Testis (tissue), 3 donors: ENCODE data around the gene C12orf75. TPM values are rescaled to one million over a fixed set of nuclear protein-coding genes. Genes with fewer than 3 reads are reported as not detected.

ENCODE experiments used
- DNase-seq: peaks from one replicate; pipeline ENCODE4 v3.0.0-alpha.2; 2019
- H3K27ac ChIP-seq, 2 donors: fragments of 200-600 bp; sonication (generic); one replicate each; pipeline ENCODE4 v1.5.1; 2019
- H3K27me3 ChIP-seq: fragments of 200-600 bp; sonication (generic); one replicate; pipeline ENCODE4 v1.5.1; 2019
- H3K36me3 ChIP-seq: fragments of 200-600 bp; sonication (generic); one replicate; pipeline ENCODE4 v1.5.1; 2017; ENCODE audit warnings: low read depth; ENCODE audit errors: missing control alignments
- H3K4me1 ChIP-seq: fragments of 200-600 bp; sonication (generic); one replicate; pipeline ENCODE4 v1.5.1; 2019
- H3K4me3 ChIP-seq, 2 donors: fragments of 200-600 bp; sonication (generic); one replicate each; pipeline ENCODE4 v1.5.1; 2017 to 2019
- H3K9me3 ChIP-seq: fragments of 200-600 bp; sonication (generic); one replicate; pipeline ENCODE4 v1.5.1; 2017
- POLR2A ChIP-seq: fragments of 450-650 bp; IDR thresholded peaks from one replicate; pipeline ENCODE4 v1.6.1; 2017; ENCODE audit warnings: antibody characterized with exemption, mild to moderate bottlenecking, moderate library complexity
- WGBS, 2 donors: methylation state at CpG; one replicate each; pipeline ENCODE4 v1.1.5; 2018; 5-methylcytosine and 5-hydroxymethylcytosine counted together
- intact Hi-C: fragments of 100-400 bp; cut with DNase I; formaldehyde crosslinking; loops from one replicate; pipeline ENCODE4 v1.15.1; 2023; ENCODE audit warnings: low total_unique reads
- polyA plus RNA-seq: library from polyadenylated mRNA; stranded (reverse); fragments of 350-450 nt; fragmentation: Illumina TruSeq; extraction: RNeasy Lipid Tissue Mini Kit (QIAGEN cat#74804); gene quantifications from one replicate; pipeline ENCODE4 v1.2.3, GENCODE V29; 2014; ENCODE audit warnings: low read depth, low replicate concordance; ENCODE audit not compliant: insufficient read depth
- total RNA-seq, 2 donors: library from RNA; depleted of rRNA; stranded (reverse); fragments of >200 nt; gene quantifications; one replicate each; pipeline ENCODE4 v1.2.3, GENCODE V29; 2016
- TF ChIP-seq, protein P1 (sequence below), 3 experiments: fragments of 450-650 bp in 2 of 3; fragments of 200-600 bp in 1 of 3; sonication (generic) in 1 of 3; IDR thresholded peaks; one replicate each; pipeline ENCODE4 v1.5.1; 2016 to 2019; ENCODE audit warnings: antibody characterized with exemption in 3 of 3, mild to moderate bottlenecking in 2 of 3, moderate library complexity in 1 of 3

Gene C12orf75
- total and polyA plus RNA-seq, 3 donors from 2014 or later = 112 to 144 (median 121) TPM

DNA sequence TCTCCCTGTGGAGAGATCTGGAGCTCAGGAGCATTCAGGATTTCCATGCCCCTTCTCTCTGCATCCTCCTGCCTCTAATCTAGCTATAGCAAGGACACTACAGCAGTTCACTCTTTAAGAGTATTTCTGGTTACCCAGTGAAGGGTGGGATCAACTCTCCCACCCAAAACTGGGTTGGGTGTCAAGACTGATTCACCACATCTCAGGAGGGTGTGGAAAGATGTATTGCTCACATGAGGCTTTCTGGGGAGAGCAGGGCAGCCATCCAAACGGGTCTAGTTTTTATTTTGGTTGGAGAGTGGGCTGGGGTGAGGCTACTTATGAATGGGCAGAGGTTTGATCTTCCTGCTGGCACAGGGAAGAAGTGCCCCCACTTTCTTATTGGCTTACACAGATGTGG is 18.6 kb downstream of the C12orf75 start:
- no peaks in the 10 kb centered on the region for H3K36me3 ChIP-seq
- H3K4me1 ChIP-seq = peaks cover 6% of the 10 kb centered on the region
- TF ChIP-seq, protein P1, sequence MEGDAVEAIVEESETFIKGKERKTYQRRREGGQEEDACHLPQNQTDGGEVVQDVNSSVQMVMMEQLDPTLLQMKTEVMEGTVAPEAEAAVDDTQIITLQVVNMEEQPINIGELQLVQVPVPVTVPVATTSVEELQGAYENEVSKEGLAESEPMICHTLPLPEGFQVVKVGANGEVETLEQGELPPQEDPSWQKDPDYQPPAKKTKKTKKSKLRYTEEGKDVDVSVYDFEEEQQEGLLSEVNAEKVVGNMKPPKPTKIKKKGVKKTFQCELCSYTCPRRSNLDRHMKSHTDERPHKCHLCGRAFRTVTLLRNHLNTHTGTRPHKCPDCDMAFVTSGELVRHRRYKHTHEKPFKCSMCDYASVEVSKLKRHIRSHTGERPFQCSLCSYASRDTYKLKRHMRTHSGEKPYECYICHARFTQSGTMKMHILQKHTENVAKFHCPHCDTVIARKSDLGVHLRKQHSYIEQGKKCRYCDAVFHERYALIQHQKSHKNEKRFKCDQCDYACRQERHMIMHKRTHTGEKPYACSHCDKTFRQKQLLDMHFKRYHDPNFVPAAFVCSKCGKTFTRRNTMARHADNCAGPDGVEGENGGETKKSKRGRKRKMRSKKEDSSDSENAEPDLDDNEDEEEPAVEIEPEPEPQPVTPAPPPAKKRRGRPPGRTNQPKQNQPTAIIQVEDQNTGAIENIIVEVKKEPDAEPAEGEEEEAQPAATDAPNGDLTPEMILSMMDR (IDR thresholded peaks at IDR 0.05) = no peak
- no peaks in the 10 kb centered on the region for H3K9me3 ChIP-seq
- H3K27ac ChIP-seq = no peak overlapping the region
- no peaks in the 10 kb centered on the region for H3K27me3 ChIP-seq
- no peak overlapping the region for H3K4me3 ChIP-seq
- intact Hi-C loops = no loop called here
- WGBS, 2 donors = 69 to 81% methylated on average over 1 of the region's 1 CpG
- no peak for DNase-seq

DNA sequence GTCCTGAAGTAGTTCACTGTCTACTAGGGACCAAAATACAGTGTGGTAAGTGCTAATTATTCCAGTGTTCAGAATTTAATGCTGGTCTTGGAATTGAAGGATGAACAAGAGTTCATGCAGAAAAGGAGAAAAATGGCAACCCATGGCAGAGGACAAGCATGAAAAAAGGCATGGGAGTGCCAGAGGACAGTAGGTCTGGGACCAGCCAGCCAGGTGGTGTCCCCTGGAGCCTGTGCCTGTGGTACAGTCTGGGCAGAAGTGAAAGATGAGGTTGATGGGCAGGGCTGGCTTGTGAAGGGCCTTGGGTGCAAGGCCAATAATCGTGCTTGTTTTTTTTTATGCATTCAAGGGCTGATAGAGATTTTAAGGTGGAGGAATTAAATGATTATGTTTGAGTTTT is 21.0 kb downstream of the C12orf75 start:
- Histone ChIP-seq H3K4me3 (no peak overlapping the region), H3K27ac (no peak overlapping the region), H3K9me3 (no peaks in the 10 kb centered on the region), H3K27me3 (no peaks in the 10 kb centered on the region), H3K4me1 (peaks cover 14% of the 10 kb centered on the region), H3K36me3 (no peaks in the 10 kb centered on the region)
- WGBS, 2 donors = 50 to 67% methylated on average over 1 of the region's 1 CpG
- TF ChIP-seq POLR2A = no peak
- TF ChIP-seq, protein P1 (IDR thresholded peaks at IDR 0.05) = no peak
- intact Hi-C loops = no loop called here
- DNase-seq = no peak

DNA sequence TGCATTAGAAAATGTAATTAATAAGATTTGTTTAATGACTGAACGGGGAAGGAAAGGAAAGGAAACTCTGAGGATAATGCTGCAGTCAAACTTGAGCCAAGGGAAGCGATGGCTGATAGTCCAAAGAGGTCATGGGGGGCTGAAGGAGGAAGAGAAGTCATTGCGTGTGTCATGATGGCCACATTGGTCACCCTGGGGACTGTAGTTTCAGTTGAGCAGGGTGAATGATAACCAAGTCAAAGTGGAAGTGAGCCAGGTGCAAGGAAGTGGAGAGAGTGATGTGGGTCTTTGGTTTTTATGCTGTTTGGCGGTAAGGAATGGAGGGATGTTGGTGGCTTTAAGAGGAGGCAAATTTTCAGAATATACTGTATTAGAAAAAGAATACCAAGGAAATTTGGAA is 21.6 kb downstream of the C12orf75 start:
- Histone ChIP-seq H3K27me3 (no peaks in the 10 kb centered on the region), H3K27ac (no peak overlapping the region), H3K4me3 (no peak overlapping the region), H3K4me1 (peaks cover 14% of the 10 kb centered on the region), H3K36me3 (no peaks in the 10 kb centered on the region), H3K9me3 (no peaks in the 10 kb centered on the region)
- TF ChIP-seq POLR2A = no peak
- TF ChIP-seq, protein P1 (IDR thresholded peaks at IDR 0.05) = no peak
- DNase-seq = no peak
- WGBS, 2 donors = 81 to 84% methylated on average over 4 of the region's 4 CpGs
- intact Hi-C loops = no loop called here

DNA sequence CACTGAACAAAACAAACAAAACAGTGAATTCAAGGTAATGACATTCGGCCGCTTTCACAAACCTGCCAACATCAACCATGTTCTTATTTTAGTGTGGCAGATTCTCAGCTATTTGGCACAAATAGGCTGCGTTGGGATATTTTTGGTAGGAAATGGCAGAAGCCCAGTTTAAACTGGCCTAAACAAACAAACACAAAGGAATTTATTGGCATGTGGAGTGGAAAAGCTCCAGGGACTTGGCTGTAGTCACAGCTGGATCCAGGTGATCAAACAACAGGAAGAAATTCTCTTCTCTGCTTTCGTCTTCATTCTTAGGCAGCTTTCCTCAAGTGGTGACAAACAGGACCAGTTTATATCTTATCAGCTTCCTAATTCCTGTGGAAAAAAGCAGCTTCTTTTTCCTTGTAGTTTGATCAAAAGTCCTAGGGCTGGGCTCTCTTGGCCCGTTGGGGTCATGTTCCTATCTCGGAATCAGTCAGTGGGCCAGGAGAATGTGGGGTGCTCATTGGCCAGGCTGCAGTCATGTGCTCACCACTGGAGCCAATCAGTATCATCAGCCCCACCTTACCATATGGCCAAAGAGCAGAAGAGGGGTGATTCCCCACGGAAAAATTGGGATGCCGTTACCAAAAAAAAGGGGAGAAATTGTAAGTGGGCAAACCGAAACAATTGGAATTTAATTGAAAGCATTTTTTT is 22.6 kb downstream of the C12orf75 start:
- H3K27ac ChIP-seq = peak overlapping the region in 1 of 2 donors; percentile 36

More for the DNA sequence above, 22.6 kb downstream of the C12orf75 start:
- TF ChIP-seq, protein P1 (IDR thresholded peaks at IDR 0.05) = no peak
- no peak for TF ChIP-seq POLR2A
- WGBS, 2 donors = 44 to 50% methylated on average over 9 of the region's 9 CpGs
- Histone ChIP-seq H3K27me3 (no peaks in the 10 kb centered on the region), H3K9me3 (no peaks in the 10 kb centered on the region), H3K36me3 (no peaks in the 10 kb centered on the region), H3K4me3 (no peak overlapping the region), H3K4me1 (peaks cover 14% of the 10 kb centered on the region)
- DNase-seq = peak; percentile 66
- intact Hi-C loops = no loop called here
